HL-60 (cell line): ENCODE measurements around the gene FARS2.

Source experiments
- DNase-seq, 2 experiments: peaks; one replicate each; pipeline ENCODE4 v3.0.0-alpha.2; 2010 to 2020; ENCODE audit warnings: low read depth in 1 of 2, low spot score in 1 of 2
- H3K27ac ChIP-seq: fragments of 250-450 bp; sonication (Bioruptor Pico); replicated peaks from 2 replicates; pipeline ENCODE4 v1.5.1; 2020; ENCODE audit warnings: mild to moderate bottlenecking, moderate library complexity
- H3K27me3 ChIP-seq: fragments of 250-450 bp; sonication (Bioruptor Pico); 2 replicates; pipeline ENCODE4 v1.5.1; 2021; ENCODE audit warnings: mild to moderate bottlenecking, moderate library complexity; ENCODE audit not compliant: insufficient read depth, poor library complexity, severe bottlenecking
- H3K4me3 ChIP-seq: replicated peaks from 2 replicates; pipeline ENCODE4 v1.5.1; 2011; ENCODE audit warnings: mild to moderate bottlenecking, control low read depth, low read length; ENCODE audit not compliant: insufficient read depth
- CTCF ChIP-seq: IDR thresholded peaks from one replicate; pipeline ENCODE4 v1.5.1; 2011; ENCODE audit warnings: low read length, control low read depth, inconsistent platforms; ENCODE audit not compliant: insufficient read depth
- GABPA ChIP-seq: IDR thresholded peaks from 2 replicates; pipeline ENCODE4 v1.6.1; 2012; ENCODE audit warnings: low read depth
- POLR2AphosphoS5 ChIP-seq: IDR thresholded peaks from 2 replicates; pipeline ENCODE4 v1.6.1; 2012; ENCODE audit warnings: low read depth
- REST ChIP-seq: IDR thresholded peaks from 2 replicates; pipeline ENCODE4 v1.6.1; 2012; ENCODE audit warnings: low read depth; ENCODE audit not compliant: insufficient replicate concordance
- SPI1 ChIP-seq: IDR thresholded peaks from 2 replicates; pipeline ENCODE4 v1.6.1; 2012; ENCODE audit warnings: low read depth, mild to moderate bottlenecking, borderline replicate concordance

The FARS2 gene

GRCh38 chr6:5753209-5753608 lies 491.9 kb downstream of the FARS2 start:
- H3K27me3 ChIP-seq, result no peaks in the 10 kb centered on the region
- H3K4me3 ChIP-seq, result no peak overlapping the region
- DNase-seq, result no peak
- TF ChIP-seq POLR2AphosphoS5, result no peak
- no peak for TF ChIP-seq SPI1
- TF ChIP-seq GABPA, result no peak
- no peak for TF ChIP-seq CTCF
- TF ChIP-seq REST, result no peak
- no peak overlapping the region for H3K27ac ChIP-seq

GRCh38 chr6:5754904-5755303 lies 493.6 kb downstream of the FARS2 start:
- no peak overlapping the region for H3K4me3 ChIP-seq
- DNase-seq, result no peak
- no peak for TF ChIP-seq POLR2AphosphoS5
- TF ChIP-seq CTCF, result no peak
- no peak for TF ChIP-seq REST
- no peak for TF ChIP-seq SPI1
- no peak for TF ChIP-seq GABPA
- no peak overlapping the region for H3K27ac ChIP-seq
- H3K27me3 ChIP-seq, result no peaks in the 10 kb centered on the region

- Histone ChIP-seq H3K27ac (no peak overlapping the region), H3K27me3 (no peaks in the 10 kb centered on the region), H3K4me3 (no peak overlapping the region)
- TF ChIP-seq GABPA (no peak), SPI1 (no peak), CTCF (no peak), POLR2AphosphoS5 (no peak), REST (no peak)
- no peak for DNase-seq
These were observed 498.3 kb downstream of the FARS2 start for GRCh38 chr6:5759571-5759970.
